Endothelial cell of hepatic sinusoid (primary cell): ENCODE data around the gene HES3.

Experiments
- in situ Hi-C: cut with HindIII; loops from 2 replicates; pipeline ENCODE4 v1.10.0; 2017; ENCODE audit warnings: low sequenced_read_pairs

HES3 gene, protein sequence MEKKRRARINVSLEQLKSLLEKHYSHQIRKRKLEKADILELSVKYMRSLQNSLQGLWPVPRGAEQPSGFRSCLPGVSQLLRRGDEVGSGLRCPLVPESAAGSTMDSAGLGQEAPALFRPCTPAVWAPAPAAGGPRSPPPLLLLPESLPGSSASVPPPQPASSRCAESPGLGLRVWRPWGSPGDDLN

DNA sequence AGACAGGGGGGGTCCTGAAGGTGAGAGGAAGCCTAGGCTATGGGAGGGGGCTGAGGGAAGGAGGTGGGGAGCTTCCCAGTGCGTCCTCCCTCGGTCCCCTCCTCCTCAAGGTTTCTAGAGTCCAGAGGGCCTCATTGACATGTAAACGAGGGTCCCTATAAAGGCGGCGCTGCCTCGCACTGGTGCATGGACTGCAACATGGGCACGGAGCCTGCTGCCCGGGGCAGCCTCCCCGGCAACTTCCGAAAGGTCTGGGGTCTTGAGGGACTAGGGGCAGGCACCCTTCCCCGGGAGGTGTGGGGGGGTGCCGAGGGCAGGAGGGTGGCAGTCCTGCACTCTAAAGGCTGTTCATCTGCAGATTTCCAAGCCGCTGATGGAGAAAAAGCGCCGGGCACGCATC, at the start of gene HES3:
HES3 (plus strand) TSS at position 187 of the 400 bp plus-strand sequence; CDS start at position 374, 187 bp downstream.
- in situ Hi-C loops = loop anchor here (10.0 kb wide), 1 partner anchor 121 kb away; no protein-coding TSS in a partner anchor

DNA sequence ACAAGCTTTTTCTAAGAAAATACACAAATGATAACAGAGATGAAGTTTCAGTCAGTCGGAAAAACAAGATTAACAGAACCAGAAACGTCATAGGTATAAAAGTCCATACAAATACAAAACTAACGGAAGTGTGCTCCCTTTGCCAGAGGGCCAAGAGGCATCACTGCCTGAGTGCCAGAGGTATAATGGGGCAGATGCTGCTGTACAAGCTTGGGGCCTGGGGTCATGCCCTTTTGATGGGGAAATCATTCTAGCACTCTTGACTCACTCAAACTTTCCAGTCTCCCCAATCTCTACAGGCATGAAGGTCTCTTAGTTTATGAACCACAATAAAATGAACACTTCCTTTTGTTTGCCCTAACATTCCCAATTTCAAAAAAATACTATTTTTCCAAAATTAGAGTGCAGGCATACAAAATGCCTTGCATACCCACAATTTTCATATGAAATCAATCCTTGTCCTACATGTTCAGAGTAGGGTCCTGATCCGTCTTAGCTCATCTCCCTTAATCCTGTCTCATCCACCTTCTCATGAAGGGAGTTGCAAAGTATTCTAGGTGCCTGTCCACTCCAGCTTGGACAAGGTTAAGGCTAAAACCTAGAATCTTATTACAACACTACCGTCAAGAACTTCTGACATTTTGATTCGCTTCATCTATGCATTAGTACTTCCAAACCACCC, 46.1 kb upstream of the HES3 start:
- in situ Hi-C loops = loop anchor here (5.0 to 10.0 kb wide), 2 partner anchors 66 to 153 kb away; partner anchors contain the start of gene KCNAB2

DNA sequence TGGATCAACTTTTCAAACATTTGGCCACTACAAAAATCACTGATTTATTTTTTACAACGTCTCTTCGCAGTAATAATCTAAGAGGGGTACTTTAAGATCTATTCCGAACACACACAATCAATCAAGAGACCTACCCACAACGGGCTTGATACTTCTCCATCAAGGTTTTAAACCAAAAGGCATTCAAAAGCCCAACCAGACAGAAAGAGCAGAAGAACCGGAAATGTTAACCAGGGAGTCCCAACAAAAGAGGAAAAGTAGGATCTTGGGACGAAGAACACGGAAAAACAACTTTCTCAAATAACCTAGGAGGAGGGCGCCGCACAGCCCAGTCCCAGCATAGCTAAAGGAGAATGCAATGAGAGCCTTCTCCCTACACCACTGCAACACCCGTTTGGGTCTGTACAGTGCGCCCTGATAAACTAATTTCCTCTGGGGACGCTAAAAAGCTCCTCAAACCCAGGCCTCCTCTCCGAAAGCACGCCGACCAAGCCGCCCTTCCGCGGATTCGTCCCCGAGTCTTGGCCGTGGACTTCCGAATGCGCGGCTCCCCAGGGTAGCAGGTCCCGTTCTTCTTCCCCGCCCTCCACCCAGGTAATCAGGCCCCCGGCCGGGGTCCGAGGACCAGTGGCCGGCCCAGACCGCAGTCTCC, 45.2 kb upstream of the HES3 start:
- in situ Hi-C loops = loop anchor here (5.0 to 10.0 kb wide), 2 partner anchors 66 to 154 kb away; partner anchors contain the start of gene KCNAB2

DNA sequence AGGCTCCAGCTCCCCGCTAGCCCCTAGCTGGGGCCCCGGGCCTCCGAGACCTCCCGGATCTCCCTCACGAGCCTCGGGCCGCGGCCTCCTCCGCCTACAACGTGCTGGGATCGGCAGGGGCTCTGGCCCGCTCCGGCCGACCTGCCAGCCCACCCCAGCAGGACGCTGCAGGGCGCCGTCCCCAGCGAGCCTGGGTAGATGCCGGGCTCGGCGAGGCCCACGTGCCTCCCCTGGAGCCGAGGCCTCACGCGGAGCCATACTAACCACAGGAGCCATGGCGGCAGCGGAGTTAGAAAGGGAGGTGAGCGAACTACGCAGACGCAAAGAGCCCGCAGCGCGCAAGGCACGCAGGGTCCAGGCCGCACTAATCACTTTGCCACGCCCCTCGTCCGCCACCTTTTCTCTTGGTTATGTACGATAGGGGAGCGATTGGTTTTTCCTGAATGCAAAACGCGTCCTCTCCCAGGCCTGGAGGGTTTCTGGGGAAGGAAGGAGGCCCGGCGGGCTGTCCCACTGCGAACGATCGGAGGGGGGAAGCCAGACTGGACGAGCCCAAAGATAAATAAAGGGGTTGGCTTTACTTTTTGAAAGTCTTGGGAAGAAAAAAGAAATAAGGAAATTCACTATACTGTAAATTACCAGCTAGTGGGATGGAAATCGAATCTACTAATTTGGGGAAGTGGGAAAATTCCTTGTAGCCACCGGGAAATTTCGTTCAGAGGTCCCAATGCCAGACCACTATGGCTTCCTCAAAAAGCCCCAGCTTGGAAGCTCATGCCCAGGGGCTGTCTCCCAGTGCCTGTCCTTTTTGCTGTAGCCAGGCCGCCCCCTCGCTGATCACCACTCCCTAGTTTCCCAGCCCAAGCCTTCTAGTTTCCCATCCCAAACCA, 44.4 kb upstream of the HES3 start, which contains the start of gene RPL22:
RPL22 (minus strand) TSS at position 298 of the 890 bp plus-strand sequence; CDS start at position 276, 22 bp downstream.
- in situ Hi-C loops = loop anchor here (5.0 to 10.0 kb wide), 2 partner anchors 67 to 155 kb away; partner anchors contain the start of gene KCNAB2

DNA sequence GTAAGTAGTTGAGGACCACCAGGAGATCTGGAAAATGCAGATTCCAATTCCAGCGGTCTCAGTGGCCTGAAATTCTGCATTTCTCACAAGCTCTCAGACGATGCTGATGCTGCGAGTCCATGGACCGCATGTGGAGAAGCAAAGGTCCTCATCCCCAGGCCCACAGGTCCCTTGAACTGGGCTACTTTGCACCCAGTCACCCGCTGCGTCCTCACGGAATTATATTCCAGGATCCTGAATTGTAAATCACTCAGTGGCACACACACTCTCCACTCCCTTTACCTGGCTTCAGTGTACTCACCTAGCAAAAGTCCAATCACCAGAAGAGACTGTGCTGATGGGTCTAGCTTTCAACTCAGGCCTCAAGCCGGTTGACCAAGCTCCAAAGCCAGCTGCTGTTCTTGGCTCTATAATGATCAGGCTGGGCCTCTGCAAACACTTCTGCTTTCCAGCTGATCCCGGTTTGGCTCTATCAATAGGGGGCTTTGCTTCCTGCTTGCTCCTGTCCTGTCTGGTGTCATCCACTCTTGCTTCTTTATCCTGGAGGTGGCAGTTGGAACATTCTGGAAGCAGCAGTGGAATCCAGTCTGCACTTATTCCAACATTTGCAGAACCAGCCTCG, 43.7 kb upstream of the HES3 start:
- in situ Hi-C loops = no loop called here

DNA sequence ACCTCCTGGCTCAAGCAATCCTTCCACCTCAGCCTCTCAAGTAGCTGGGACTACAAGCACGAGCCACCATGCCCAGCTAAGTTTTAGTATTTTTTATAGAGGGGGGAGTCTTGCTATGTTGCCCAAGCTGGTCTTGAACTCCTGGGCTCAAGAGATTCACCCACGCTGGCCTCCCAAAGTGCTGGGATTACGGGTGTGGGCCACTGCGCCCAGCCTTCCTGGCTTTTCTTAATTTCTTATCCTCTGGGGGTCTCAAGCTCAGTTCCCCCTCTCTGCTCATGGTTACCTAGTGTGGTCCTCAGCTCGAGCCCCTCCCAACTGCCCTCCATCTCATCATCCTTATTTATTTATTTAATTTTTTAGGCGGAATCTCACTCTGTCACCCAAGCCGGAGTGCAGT, 41.7 kb upstream of the HES3 start:
- in situ Hi-C loops = no loop called here

DNA sequence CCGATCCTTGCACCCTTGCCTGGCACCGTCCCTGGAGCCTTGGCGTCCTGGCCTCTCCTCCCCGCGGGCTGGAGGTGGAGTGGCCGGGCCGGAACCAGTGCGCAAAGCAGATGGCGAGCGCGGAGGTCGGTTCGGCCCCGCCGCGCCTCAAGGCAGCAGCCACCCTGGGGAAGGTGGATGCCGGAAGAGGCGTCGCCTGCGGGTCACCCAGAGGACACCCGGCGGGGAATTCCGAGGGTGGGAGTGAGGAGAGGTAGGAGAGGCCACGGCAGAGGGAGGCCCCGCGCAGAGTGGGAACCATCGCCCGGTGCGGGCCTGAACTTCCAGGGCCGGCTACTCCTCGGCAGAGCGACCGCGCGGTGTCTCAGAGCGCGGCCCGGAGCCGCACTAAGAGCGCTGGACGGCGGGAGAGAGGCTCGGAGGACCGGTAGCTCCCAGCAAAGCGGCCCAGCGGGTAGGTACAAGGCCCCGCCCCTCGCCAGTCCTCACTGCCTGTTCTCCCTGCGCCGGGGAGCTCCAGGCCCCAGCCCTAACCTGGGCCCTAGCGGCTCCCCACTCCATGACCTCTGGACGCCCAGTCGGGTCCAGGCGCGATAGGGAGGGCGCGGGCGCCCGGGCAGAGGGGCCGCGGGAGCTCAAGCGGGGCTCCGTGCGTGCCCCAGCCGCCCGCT, 38.0 kb upstream of the HES3 start, which contains the start of gene RNF207:
RNF207 (plus strand) TSS at position 271 of the 671 bp plus-strand sequence. CDS start 417 bp downstream, outside the sequence.
- in situ Hi-C loops = no loop called here

DNA sequence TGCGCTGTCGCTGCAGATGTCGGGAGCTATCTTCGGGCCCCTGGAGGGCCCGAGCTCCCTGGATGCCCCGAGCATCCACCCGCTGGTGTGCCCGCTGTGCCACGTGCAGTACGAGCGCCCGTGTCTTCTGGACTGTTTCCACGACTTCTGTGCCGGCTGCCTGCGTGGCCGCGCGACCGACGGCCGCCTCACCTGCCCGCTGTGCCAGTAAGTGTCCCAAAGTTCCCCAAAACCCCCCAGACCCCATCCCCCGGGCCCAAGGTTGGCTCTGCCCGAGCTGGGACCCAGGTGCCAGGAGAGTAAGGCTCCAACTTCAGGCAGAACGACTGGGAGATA, 37.5 kb upstream of the HES3 start:
- in situ Hi-C loops = no loop called here

DNA sequence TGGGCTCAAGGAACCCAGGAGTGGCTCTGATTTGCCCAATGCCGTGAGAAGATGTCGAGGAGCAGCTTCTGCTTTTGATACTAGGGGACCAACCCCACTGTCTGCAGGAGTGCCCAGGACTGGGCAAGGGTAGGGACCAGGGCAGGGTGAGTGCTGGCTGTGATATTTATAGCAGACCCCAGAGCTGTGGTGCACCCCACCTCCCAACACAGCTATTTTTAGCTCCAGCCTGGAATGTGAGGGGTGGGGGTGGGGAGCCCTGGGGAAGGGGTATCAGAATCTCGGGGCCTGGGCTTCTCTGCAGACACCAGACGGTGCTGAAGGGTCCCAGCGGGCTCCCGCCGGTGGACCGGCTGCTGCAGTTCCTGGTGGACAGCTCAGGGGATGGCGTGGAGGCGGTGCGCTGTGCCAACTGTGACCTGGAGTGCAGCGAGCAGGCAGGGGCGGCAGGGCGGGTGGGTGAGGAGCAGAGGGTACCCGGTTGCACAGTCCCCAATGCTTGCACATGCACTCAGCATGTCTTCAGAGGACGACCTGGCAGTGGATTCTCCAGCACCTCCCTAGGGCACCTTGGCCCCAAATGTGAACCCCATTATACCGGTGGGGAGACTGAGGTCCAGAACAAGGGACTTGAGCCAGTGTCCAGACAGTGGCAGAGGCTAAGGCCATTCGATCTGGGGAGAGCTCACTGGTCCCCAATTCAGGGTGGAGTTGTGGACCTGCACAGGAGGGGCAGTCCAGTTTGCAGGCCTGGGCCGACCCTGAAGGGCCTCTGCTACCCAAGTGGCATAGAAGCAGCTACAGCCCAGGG, 36.7 kb upstream of the HES3 start:
- in situ Hi-C loops = no loop called here

DNA sequence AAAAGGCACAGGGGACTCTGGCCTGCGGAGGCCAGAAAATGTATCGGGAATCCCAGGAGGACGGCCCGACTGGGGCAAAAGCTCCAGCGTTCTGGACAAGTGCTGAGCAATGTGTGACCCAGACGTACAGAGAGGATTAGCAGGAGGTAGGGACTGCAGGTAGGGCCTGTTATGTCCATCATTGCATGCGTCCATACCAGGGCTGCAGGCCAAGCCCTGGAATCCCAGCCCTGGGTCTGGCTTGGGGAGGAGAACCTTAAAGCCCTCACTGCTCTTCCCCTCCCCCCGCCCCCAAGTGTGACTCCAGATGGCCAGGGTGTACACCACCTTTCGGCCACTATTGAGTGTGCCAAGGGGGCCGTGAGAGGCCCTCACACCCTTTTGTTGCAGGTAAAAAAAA, 36.1 kb upstream of the HES3 start:
- in situ Hi-C loops = no loop called here

DNA sequence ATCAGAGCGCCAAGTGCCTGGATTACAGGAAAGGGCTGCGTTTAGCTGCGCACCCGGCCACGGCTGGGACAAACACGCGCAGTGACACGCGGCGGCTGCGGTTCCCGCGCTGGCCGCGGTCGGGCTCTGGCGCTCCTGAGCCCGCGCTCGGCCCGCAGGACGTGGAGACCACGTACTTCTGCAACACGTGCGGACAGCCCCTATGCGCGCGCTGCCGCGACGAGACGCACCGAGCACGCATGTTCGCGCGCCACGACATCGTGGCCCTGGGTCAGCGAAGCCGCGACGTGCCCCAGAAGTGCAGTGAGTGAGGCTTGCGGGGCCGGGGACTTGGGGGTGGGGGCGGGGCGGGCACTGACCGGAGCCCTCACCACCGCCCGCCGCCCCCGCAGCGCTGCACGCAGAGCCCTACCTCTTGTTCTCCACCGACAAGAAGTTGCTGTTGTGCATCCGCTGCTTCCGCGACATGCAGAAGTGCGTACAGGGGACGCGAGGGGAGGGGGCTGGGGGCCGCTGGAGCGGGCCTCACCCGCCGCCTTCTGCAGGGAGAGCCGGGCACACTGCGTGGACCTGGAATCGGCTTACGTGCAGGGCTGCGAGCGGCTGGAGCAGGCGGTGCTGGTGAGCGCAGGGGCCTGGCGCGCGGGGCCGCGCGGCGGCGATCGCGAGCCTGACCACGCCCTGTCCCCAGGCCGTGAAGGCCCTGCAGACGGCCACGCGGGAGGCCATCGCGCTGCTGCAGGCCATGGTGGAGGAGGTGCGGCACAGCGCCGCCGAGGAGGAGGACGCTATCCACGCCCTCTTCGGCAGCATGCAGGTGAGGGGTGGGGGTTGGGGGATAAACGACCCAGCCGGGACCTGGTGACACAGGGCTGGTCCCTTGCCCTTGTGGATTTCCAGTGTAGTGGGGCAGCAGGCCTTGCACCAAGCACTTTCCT, 35.0 kb upstream of the HES3 start:
- in situ Hi-C loops = no loop called here

DNA sequence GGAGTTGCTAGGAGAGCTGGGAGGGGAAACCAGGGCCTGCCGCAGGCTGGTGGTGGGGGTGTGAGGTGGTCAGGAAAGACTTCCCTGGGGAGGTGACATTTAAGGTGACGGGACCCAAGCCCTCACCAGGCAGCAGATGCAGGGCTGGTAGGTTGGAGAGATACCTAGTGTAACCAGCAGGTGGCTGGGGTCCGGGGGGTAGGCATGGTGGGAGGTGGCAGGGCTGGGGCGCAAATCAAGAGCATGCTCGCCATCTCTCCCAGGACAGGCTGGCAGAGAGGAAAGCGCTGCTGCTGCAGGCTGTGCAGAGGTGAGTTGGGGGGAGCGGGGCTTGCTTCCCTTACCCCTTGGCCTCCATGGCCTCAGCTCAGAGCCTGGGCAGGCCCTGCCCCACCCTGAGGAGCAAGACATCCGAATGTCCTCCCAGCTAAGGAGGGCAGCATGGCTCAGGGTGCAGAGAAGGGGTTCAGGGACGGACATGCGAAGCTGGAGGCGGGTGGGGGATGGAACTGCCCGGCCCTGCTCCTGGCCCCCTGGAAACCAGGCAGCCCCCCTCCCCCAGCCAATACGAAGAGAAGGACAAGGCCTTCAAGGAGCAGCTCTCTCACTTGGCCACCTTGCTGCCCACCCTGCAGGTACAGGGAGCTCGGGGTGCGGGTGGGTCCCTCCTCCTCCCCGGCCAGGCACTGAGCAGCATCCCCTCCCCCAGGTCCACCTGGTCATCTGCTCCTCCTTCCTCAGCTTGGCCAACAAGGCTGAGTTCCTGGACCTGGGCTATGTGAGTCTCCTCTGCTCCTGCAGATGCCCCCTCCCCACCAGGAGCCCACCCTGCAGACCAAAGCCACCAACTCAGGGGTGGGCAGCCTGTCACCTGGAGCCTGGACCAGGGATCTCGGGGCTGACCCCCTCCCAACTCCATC, 34.1 kb upstream of the HES3 start:
- in situ Hi-C loops = no loop called here

DNA sequence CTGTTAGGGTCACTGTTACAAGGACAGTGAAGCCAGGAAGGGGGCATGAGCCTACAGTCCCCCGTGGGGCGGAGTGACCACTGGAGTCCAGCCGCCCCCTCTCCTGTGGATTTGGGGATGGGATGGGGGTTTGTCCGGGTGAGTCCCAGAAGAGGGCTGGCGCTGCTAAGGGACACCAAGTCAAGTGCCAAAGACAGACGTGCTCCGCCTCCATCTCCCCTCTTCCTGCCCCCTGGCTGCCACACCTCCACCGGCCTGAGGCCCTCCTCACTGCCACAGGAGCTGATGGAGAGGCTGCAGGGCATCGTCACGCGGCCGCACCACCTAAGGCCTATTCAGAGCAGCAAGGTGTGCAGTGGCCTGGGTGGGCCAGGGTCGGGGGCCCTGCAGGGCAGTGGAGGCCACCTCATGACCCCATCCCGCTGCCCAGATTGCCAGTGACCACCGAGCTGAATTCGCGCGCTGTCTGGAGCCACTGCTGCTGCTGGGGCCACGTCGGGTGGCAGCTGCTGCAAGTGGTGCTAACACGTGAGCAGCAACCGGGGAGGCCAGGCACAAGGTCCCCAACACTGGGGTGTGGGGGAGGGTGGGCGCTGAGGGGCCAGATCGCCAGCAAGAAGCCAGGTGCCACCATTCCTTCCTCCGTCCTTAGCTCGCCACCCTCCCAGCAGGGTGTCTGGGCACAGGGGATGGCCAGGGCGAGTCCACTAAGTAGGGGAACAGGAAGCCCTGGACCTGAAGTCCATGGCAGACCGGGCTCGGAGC, 33.2 kb upstream of the HES3 start:
- in situ Hi-C loops = no loop called here

DNA sequence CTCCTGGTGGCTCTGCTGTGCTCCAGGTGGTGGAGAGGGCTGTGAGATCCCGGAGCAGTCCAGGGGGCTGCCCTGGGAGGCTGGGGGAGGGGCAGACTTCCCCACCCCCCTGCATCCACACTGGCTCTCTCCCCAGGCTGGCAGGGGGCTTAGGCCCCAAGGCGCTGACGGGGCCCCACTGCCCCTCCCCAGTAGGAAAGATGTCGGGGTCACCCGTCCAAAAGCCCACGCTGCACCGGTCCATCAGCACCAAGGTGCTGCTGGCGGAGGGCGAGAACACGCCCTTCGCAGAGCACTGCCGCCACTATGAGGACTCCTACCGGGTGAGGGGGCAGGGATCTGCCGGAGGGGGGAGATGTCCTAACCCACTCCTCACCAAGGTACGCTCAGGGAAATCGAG, 32.2 kb upstream of the HES3 start:
- in situ Hi-C loops = no loop called here

DNA sequence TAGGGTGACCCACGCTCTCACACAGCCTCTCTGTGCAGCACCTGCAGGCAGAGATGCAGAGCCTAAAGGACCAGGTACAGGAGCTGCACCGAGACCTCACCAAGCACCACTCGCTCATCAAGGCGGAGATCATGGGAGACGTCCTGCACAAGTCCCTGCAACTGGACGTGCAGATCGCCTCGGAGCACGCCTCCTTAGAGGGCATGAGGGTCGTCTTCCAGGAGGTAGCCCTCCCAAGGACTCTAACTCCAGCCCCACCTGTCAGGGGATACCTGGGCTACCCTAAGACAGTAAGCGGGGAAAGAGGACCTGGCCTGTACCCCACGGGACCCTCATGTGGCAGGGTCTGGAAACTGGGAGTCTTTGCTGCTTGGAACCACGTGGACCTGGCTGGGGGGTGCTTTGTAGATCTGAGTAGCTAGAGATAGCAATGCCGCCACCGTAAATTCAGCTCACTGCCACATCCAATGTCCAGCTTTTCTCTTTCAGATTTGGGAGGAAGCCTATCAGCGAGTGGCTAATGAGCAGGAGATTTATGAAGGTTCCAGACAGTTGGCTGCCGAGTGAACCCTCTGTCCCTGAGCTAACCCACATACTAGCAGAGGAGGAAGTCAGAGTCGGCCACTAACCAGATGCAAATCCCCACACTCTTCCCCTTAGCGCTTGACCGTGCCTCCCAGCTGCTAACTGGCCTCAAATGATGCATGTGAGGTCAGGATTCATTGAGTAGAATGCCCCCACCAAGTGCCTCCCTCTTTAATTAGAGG, 31.6 kb upstream of the HES3 start:
- in situ Hi-C loops = no loop called here
